Neural cell (in vitro differentiated cells): ENCODE results near the gene PISD. TPM values are rescaled to one million over a fixed set of nuclear protein-coding genes. Genes with fewer than 3 reads are reported as not detected.

ENCODE experiments used
- H2AFZ ChIP-seq: fragments of 200-600, 300-800 bp; sonication (generic), shearing (Covaris generic); 2 replicates; pipeline ENCODE4 v1.6.0; 2014; ENCODE audit warnings: low read depth, mild to moderate bottlenecking, antibody characterized with exemption, low read length, moderate library complexity
- H3F3A ChIP-seq: fragments of 200-600 bp; shearing (Covaris generic); 2 replicates; pipeline ENCODE4 v1.6.1; 2016; ENCODE audit warnings: mild to moderate bottlenecking, moderate library complexity, mixed read lengths, antibody characterized with exemption, low read length; ENCODE audit not compliant: insufficient read depth, poor library complexity, severe bottlenecking
- H3K27ac ChIP-seq: fragments of 200-600, 300-800 bp; sonication (generic), shearing (Covaris generic); 2 replicates; pipeline ENCODE4 v1.5.1; 2014; ENCODE audit warnings: mild to moderate bottlenecking, low read length, moderate library complexity
- H3K27me3 ChIP-seq: fragments of 300-800, 200-600 bp; sonication (generic), shearing (Covaris generic); 2 replicates; pipeline ENCODE4 v1.6.0; 2014; ENCODE audit warnings: mild to moderate bottlenecking, low read depth, low read length, moderate library complexity; ENCODE audit not compliant: insufficient read depth
- H3K36me3 ChIP-seq: fragments of 300-800, 200-600 bp; sonication (generic), shearing (Covaris generic); 2 replicates; pipeline ENCODE4 v1.5.1; 2014; ENCODE audit warnings: mild to moderate bottlenecking, antibody characterized with exemption, low read length, moderate library complexity; ENCODE audit not compliant: insufficient read depth
- H3K4me2 ChIP-seq: fragments of 300-800, 200-600 bp; sonication (generic), shearing (Covaris generic); 2 replicates; pipeline ENCODE4 v1.6.0; 2014; ENCODE audit warnings: mild to moderate bottlenecking, low read length
- H3K4me3 ChIP-seq: fragments of 300-800, 200-600 bp; sonication (generic), shearing (Covaris generic); 2 replicates; pipeline ENCODE4 v1.5.1; 2014; ENCODE audit warnings: mild to moderate bottlenecking, low read length, moderate library complexity
- H3K79me2 ChIP-seq: fragments of 200-600 bp; shearing (Covaris generic); replicated peaks from 2 replicates; pipeline ENCODE4 v1.6.0; 2014; ENCODE audit warnings: mild to moderate bottlenecking, low read length, moderate library complexity; ENCODE audit not compliant: insufficient read depth
- H3K9ac ChIP-seq: fragments of 300-800, 200-600 bp; sonication (generic), shearing (Covaris generic); 2 replicates; pipeline ENCODE4 v1.6.1; 2016; ENCODE audit warnings: mild to moderate bottlenecking, low read length, mixed read lengths
- H3K9me2 ChIP-seq: fragments of 200-600 bp; shearing (Covaris generic); 2 replicates; pipeline ENCODE4 v1.6.1; 2016; ENCODE audit warnings: mild to moderate bottlenecking, low read length, mixed read lengths; ENCODE audit not compliant: insufficient read depth
- H3K9me3 ChIP-seq: fragments of 200-600, 300-800 bp; sonication (generic), shearing (Covaris generic); 2 replicates; pipeline ENCODE4 v1.6.1; 2016; ENCODE audit warnings: mild to moderate bottlenecking, mixed run types, low read length, moderate library complexity, mixed read lengths
- H4K20me1 ChIP-seq: fragments of 200-600 bp; shearing (Covaris generic); 2 replicates; pipeline ENCODE4 v1.6.1; 2016; ENCODE audit warnings: mild to moderate bottlenecking, mixed run types; ENCODE audit not compliant: insufficient read depth
- EP300 ChIP-seq: fragments of 450-650 bp; conservative IDR thresholded peaks from 2 replicates; pipeline ENCODE4 v1.6.1; 2014; ENCODE audit warnings: antibody characterized with exemption, mild to moderate bottlenecking, moderate library complexity; ENCODE audit not compliant: poor library complexity, severe bottlenecking
- EZH2 ChIP-seq: fragments of 200-600, 300-800 bp; shearing (Covaris generic), sonication (generic); IDR thresholded peaks from 2 replicates; pipeline ENCODE4 v1.6.1; 2014; ENCODE audit warnings: antibody characterized with exemption, low read length, borderline replicate concordance, mild to moderate bottlenecking; ENCODE audit not compliant: insufficient read depth, poor library complexity, severe bottlenecking
- MXI1 ChIP-seq: fragments of 450-650 bp; conservative IDR thresholded peaks from 2 replicates; pipeline ENCODE4 v1.6.1; 2014; ENCODE audit warnings: antibody characterized with exemption, mild to moderate bottlenecking; ENCODE audit not compliant: poor library complexity, severe bottlenecking
- POLR2AphosphoS5 ChIP-seq: IDR thresholded peaks from 2 replicates; pipeline ENCODE4 v1.6.1; 2012
- RAD21 ChIP-seq: fragments of 450-650 bp; conservative IDR thresholded peaks from 2 replicates; pipeline ENCODE4 v1.6.1; 2014; ENCODE audit warnings: antibody characterized with exemption, mild to moderate bottlenecking, moderate library complexity
- SMC3 ChIP-seq: fragments of 450-650 bp; conservative IDR thresholded peaks from 2 replicates; pipeline ENCODE4 v1.6.1; 2014; ENCODE audit warnings: antibody characterized with exemption, mild to moderate bottlenecking, moderate library complexity; ENCODE audit not compliant: poor library complexity
- TAF1 ChIP-seq: IDR thresholded peaks from 2 replicates; pipeline ENCODE4 v1.6.1; 2012; ENCODE audit warnings: low read depth
- polyA plus RNA-seq: library from polyadenylated mRNA; depleted of rRNA; stranded (reverse); fragments of >200 nt; gene quantifications from 2 replicates; pipeline ENCODE4 v1.2.3, GENCODE V29; 2014
- TF ChIP-seq, protein P1 (sequence below): fragments of 450-650 bp; IDR thresholded peaks from 2 replicates; pipeline ENCODE4 v1.5.1; 2014; ENCODE audit warnings: antibody characterized with exemption, mild to moderate bottlenecking, moderate library complexity; ENCODE audit not compliant: poor library complexity, severe bottlenecking
- TF ChIP-seq, protein P2 (sequence below): IDR thresholded peaks from 2 replicates; pipeline ENCODE4 v1.6.1; 2012; ENCODE audit warnings: borderline replicate concordance

Gene PISD
- polyA plus RNA-seq, 1 donor from 2014 or later: 50.9 TPM

DNA sequence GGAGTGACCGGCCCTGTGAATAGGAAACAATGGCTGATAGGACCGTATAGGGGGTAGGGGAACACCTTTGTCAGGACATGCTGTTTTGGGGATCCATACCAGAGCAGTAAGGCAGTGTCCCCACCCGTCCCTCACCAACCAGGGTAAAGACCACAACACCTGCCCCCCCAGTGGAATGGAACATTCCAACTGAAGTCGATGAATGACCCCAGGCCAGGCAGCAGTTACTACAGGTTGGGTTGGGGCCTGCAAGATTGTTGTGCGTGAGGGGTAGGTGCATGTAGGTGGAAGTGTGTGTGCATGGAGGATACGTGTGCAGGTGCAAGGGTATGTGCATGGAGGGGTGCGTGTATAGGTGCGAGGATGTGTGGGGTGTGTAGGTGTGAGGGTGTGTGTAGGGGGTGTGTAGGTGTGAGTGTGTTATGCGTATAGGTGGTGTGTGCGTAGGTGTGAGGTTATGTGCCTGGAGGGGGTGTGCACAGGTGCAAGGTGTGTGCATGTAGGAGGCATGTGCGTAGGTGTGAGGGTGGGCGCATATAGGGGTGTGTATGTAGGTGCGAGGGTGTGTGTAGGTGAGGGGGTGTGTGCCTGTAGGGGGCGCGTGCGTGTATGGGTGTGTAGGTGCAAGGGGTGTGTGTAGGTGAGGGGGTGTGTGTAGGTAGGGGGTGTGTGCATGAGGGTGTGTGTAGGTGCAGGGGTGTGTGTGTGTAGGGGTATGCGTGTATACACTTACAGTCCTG, 32.9 kb downstream of the PISD start:
- Histone ChIP-seq H3K79me2 (no peaks in the 10 kb centered on the region), H3K9me3 (no peaks in the 10 kb centered on the region), H3K9ac (no peak overlapping the region), H4K20me1 (no peaks in the 10 kb centered on the region), H3K27ac (no peak overlapping the region), H3F3A (no peaks in the 10 kb centered on the region), H3K27me3 (no peaks in the 10 kb centered on the region), H3K4me3 (no peak overlapping the region), H3K4me2 (no peak overlapping the region), H3K9me2 (no peaks in the 10 kb centered on the region), H2AFZ (no peak overlapping the region), H3K36me3 (no peaks in the 10 kb centered on the region)
- TF ChIP-seq POLR2AphosphoS5 (no peak), RAD21 (no peak), EP300 (no peak), SMC3 (no peak), TAF1 (no peak), MXI1 (no peak), EZH2 (no peak)
- TF ChIP-seq, protein P1, sequence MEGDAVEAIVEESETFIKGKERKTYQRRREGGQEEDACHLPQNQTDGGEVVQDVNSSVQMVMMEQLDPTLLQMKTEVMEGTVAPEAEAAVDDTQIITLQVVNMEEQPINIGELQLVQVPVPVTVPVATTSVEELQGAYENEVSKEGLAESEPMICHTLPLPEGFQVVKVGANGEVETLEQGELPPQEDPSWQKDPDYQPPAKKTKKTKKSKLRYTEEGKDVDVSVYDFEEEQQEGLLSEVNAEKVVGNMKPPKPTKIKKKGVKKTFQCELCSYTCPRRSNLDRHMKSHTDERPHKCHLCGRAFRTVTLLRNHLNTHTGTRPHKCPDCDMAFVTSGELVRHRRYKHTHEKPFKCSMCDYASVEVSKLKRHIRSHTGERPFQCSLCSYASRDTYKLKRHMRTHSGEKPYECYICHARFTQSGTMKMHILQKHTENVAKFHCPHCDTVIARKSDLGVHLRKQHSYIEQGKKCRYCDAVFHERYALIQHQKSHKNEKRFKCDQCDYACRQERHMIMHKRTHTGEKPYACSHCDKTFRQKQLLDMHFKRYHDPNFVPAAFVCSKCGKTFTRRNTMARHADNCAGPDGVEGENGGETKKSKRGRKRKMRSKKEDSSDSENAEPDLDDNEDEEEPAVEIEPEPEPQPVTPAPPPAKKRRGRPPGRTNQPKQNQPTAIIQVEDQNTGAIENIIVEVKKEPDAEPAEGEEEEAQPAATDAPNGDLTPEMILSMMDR: no peak
- TF ChIP-seq, protein P2, sequence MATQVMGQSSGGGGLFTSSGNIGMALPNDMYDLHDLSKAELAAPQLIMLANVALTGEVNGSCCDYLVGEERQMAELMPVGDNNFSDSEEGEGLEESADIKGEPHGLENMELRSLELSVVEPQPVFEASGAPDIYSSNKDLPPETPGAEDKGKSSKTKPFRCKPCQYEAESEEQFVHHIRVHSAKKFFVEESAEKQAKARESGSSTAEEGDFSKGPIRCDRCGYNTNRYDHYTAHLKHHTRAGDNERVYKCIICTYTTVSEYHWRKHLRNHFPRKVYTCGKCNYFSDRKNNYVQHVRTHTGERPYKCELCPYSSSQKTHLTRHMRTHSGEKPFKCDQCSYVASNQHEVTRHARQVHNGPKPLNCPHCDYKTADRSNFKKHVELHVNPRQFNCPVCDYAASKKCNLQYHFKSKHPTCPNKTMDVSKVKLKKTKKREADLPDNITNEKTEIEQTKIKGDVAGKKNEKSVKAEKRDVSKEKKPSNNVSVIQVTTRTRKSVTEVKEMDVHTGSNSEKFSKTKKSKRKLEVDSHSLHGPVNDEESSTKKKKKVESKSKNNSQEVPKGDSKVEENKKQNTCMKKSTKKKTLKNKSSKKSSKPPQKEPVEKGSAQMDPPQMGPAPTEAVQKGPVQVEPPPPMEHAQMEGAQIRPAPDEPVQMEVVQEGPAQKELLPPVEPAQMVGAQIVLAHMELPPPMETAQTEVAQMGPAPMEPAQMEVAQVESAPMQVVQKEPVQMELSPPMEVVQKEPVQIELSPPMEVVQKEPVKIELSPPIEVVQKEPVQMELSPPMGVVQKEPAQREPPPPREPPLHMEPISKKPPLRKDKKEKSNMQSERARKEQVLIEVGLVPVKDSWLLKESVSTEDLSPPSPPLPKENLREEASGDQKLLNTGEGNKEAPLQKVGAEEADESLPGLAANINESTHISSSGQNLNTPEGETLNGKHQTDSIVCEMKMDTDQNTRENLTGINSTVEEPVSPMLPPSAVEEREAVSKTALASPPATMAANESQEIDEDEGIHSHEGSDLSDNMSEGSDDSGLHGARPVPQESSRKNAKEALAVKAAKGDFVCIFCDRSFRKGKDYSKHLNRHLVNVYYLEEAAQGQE: no peak

DNA sequence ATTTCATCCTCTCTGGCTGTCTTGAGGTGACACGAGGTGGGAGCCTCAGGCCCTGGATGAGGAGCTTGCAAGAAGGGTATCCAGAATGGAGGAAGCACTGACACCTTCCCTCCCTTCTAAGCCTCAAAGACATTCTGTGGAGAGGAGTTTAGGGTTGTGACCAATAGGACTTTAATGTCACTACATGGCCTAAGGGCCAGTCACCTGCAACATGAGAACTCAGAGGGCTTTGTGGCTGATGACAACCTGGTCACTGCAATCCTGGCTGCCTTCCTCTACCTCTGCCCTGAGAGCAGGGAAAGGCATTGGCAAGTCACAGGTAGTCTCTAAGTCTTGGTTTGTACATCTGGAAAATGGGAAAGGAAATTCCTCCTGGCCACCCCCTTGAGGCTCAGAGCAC, 33.7 kb downstream of the PISD start:
- no peak overlapping the region for H3K27ac ChIP-seq

More for the DNA sequence above, 33.7 kb downstream of the PISD start:
- no peak overlapping the region for H3K4me2 ChIP-seq
- TF ChIP-seq RAD21 (no peak), SMC3 (no peak), EZH2 (no peak), POLR2AphosphoS5 (no peak), EP300 (no peak), TAF1 (no peak), MXI1 (no peak)
- TF ChIP-seq, protein P2: no peak
- TF ChIP-seq, protein P1: no peak
- H3F3A ChIP-seq: no peaks in the 10 kb centered on the region
- no peak overlapping the region for H3K4me3 ChIP-seq
- no peak overlapping the region for H3K9ac ChIP-seq
- no peaks in the 10 kb centered on the region for H4K20me1 ChIP-seq
- H3K9me2 ChIP-seq: no peaks in the 10 kb centered on the region
- no peaks in the 10 kb centered on the region for H3K27me3 ChIP-seq
- H3K79me2 ChIP-seq: no peaks in the 10 kb centered on the region
- H3K9me3 ChIP-seq: no peaks in the 10 kb centered on the region
- no peaks in the 10 kb centered on the region for H3K36me3 ChIP-seq
- H2AFZ ChIP-seq: no peak overlapping the region
